B cell (primary cell): ENCODE results near the gene CEACAM3. TPM values are rescaled to one million over a fixed set of nuclear protein-coding genes. Genes with fewer than 3 reads are reported as not detected.

Experiments
- ATAC-seq: fragments of 200-7000 bp; cut with Tn5 transposase; one replicate; pipeline ENCODE4 v1.10.0; 2021; ENCODE audit warnings: low read depth, mild to moderate bottlenecking, moderate number of reproducible peaks, moderate library complexity
- CTCF ChIA-PET: fragments of 350-600 bp; sonication (Branson Sonifier 250); formaldehyde crosslinking; loops from one replicate; lab custom pipeline; 2021; ENCODE audit warnings: antibody characterized with exemption, inconsistent platforms; lab: Charles Lee
- POLR2A ChIA-PET: fragments of 350-600 bp; sonication (Branson Sonifier 250); formaldehyde crosslinking; loops from one replicate; lab custom pipeline; 2021; ENCODE audit warnings: antibody characterized with exemption; lab: Charles Lee
- DNase-seq: peaks from one replicate; pipeline ENCODE4 v3.0.0; 2013
- H2AFZ ChIP-seq: 2 replicates; pipeline ENCODE4 v1.6.1; 2012; ENCODE audit warnings: mild to moderate bottlenecking, low read depth, low read length; ENCODE audit not compliant: insufficient read depth, poor library complexity, severe bottlenecking
- H3K27ac ChIP-seq, 2 donors: 1 replicate in 1 of 2; 2 replicates in 1 of 2; pipeline ENCODE4 v1.5.1; 2012 to 2013; ENCODE audit warnings: low read length in 2 of 2, mild to moderate bottlenecking in 2 of 2, moderate library complexity in 1 of 2
- H3K27me3 ChIP-seq, 4 experiments: fragments of 200-600 bp in 1 of 4; sonication (generic) in 1 of 4; replicated peaks in 1 of 4; 1 replicate in 2 of 4; 2 replicates in 2 of 4; pipeline versions ENCODE4 v1.6.1 to v1.7.0; 2013 to 2016; ENCODE audit warnings: low read length in 3 of 4, mild to moderate bottlenecking in 2 of 4, mixed read lengths in 1 of 4, moderate library complexity in 1 of 4; ENCODE audit not compliant: insufficient read depth in 4 of 4, control insufficient read depth in 3 of 4; ENCODE audit errors: control extremely low read depth in 1 of 4
- H3K36me3 ChIP-seq, 2 experiments: replicated peaks in 1 of 2; 1 replicate in 1 of 2; 2 replicates in 1 of 2; pipeline versions ENCODE4 v1.6.1 to v1.7.1; 2013; ENCODE audit warnings: low read length in 1 of 2; ENCODE audit not compliant: insufficient read depth in 2 of 2, control insufficient read depth in 1 of 2; ENCODE audit errors: control extremely low read depth in 1 of 2, extremely low read depth in 1 of 2
- H3K4me1 ChIP-seq, 2 donors: fragments of 200-600 bp in 1 of 2; sonication (generic) in 1 of 2; 1 replicate in 1 of 2; 2 replicates in 1 of 2; pipeline versions ENCODE4 v1.5.1 to v1.6.1; 2013 to 2017; ENCODE audit warnings: low read length in 2 of 2; ENCODE audit not compliant: control insufficient read depth in 2 of 2, insufficient read depth in 2 of 2
- H3K4me2 ChIP-seq: replicated peaks from 2 replicates; pipeline ENCODE3; 2012; ENCODE audit warnings: mild to moderate bottlenecking, low read depth, low read length; ENCODE audit not compliant: poor library complexity, severe bottlenecking
- H3K4me3 ChIP-seq, 5 experiments: fragments of 200-600 bp in 1 of 5; sonication (generic) in 1 of 5; 1 replicate in 3 of 5; 2 replicates in 2 of 5; pipeline versions ENCODE4 v1.5.1 to v1.7.0; 2011 to 2016; ENCODE audit warnings: low read length in 4 of 5, mild to moderate bottlenecking in 4 of 5, low read depth in 2 of 5, control low read depth in 1 of 5, moderate library complexity in 1 of 5; ENCODE audit not compliant: insufficient read depth in 1 of 5; ENCODE audit errors: control extremely low read depth in 1 of 5, extremely low read depth in 1 of 5
- H3K79me2 ChIP-seq: fragments of 200-600 bp; sonication (generic); one replicate; pipeline ENCODE4 v1.6.0; 2016; ENCODE audit warnings: low read length; ENCODE audit not compliant: control insufficient read depth, insufficient read depth
- H3K9ac ChIP-seq: fragments of 200-600 bp; sonication (generic); 2 replicates; pipeline ENCODE4 v1.6.1; 2017; ENCODE audit warnings: mild to moderate bottlenecking, low read length, moderate library complexity
- H3K9me3 ChIP-seq, 3 donors: one replicate each; pipeline versions ENCODE4 v1.6.1 to v1.7.1; 2013; ENCODE audit warnings: low read length in 2 of 3; ENCODE audit not compliant: control insufficient read depth in 2 of 3, insufficient read depth in 1 of 3; ENCODE audit errors: control extremely low read depth in 1 of 3
- H4K20me1 ChIP-seq: 2 replicates; pipeline ENCODE4 v1.6.0; 2012; ENCODE audit warnings: mild to moderate bottlenecking, low read length; ENCODE audit not compliant: insufficient read depth, control insufficient read depth, poor library complexity, severe bottlenecking
- H3K27ac Mint-ChIP-seq: one replicate; pipeline ENCODE4 v1.8.0; 2021; ENCODE audit warnings: mixed read lengths
- H3K27me3 Mint-ChIP-seq: one replicate; pipeline ENCODE4 v1.8.0; 2021; ENCODE audit warnings: mixed read lengths
- H3K4me1 Mint-ChIP-seq: one replicate; pipeline ENCODE4 v1.8.0; 2021; ENCODE audit warnings: mixed read lengths
- H3K4me3 Mint-ChIP-seq: one replicate; pipeline ENCODE4 v1.8.0; 2021; ENCODE audit warnings: mixed read lengths
- H3K9me3 Mint-ChIP-seq: one replicate; pipeline ENCODE4 v1.8.0; 2022; ENCODE audit warnings: mixed read lengths; ENCODE audit not compliant: insufficient read depth
- CTCF ChIP-seq: fragments of 200-600 bp; IDR thresholded peaks from one replicate; pipeline ENCODE4 v1.8.0; 2022; ENCODE audit warnings: antibody characterized with exemption, mild to moderate bottlenecking
- EZH2 ChIP-seq: IDR thresholded peaks from 2 replicates; pipeline ENCODE4 v1.6.1; 2012; ENCODE audit warnings: borderline replicate concordance, low read depth, mild to moderate bottlenecking, moderate library complexity, low read length; ENCODE audit not compliant: insufficient read depth, poor library complexity, severe bottlenecking
- whole genome bisulfite sequencing: methylation state at CpG from one replicate; pipeline ENCODE4 v1.1.5; 2013; ENCODE audit warnings: missing lambda C conversion rate; ENCODE audit not compliant: insufficient coverage; 5-methylcytosine and 5-hydroxymethylcytosine counted together
- intact Hi-C: fragments of 100-400 bp; cut with micrococcal nuclease; formaldehyde crosslinking; loops from one replicate; pipeline ENCODE4 v1.10.0; 2022
- polyA plus RNA-seq: library from polyadenylated mRNA; depleted of rRNA; stranded (reverse); fragments of >200 nt; gene quantifications from 2 replicates; pipeline ENCODE4 v1.2.3, GENCODE V29; 2012
- total RNA-seq, 2 donors: library from RNA; stranded (reverse); fragments of 120-200 nt in 1 of 2; gene quantifications; 1 replicate in 1 of 2; 2 replicates in 1 of 2; pipeline versions ENCODE4 v1.2.3 to v1.2.4, GENCODE V29; 2013 to 2022

Gene CEACAM3
- total and polyA plus RNA-seq, 2 donors (not counting 1 experiment from before 2014, with no cell fraction given): not detected

DNA sequence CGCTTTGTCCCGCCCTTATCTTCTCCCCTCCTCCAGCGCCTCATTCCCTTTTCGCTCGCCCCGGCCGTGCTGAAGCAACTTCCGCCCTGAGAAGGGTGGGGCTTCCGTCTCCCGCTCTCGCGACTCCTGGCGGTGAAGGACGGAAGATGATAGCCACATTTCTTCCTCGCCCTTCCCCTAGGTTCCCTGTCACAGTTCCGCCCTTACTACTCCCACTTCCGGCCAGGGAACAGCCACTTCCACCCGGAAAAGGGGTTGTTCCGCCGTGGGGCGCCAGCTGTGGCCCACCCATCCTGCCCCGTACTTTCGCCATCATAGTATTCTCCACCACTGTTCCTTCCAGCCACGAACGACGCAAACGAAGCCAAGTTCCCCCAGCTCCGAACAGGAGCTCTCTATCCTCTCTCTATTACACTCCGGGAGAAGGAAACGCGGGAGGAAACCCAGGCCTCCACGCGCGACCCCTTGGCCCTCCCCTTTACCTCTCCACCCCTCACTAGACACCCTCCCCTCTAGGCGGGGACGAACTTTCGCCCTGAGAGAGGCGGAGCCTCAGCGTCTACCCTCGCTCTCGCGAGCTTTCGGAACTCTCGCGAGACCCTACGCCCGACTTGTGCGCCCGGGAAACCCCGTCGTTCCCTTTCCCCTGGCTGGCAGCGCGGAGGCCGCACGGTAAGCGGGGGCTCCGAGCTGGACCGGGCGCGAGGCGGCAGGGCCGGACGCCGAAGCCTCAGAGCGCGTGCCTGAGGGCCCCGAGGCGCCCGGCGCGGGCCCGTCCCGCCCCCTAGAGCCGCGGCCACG, 63.4 kb downstream of the CEACAM3 start, which contains the start of gene RPS19:
TSS of gene RPS19 (plus strand) at position 638 of the 801 bp plus-strand sequence. CDS start 520 bp downstream, outside the sequence.
- H3K4me3 ChIP-seq: peak within 1 kb of the TSS; percentile 75 to 96 (median 75)
- Mint-ChIP-seq H3K9me3 (no peaks in the 10 kb centered on the region), H3K4me1 (peaks cover 45% of the 10 kb centered on the region), H3K4me3 (peak within 1 kb of the TSS; percentile 92), H3K27me3 (no peaks in the 10 kb centered on the region), H3K27ac (peak within 1 kb of the TSS; percentile 97)
- peaks cover 48% of the 10 kb centered on the region for H3K79me2 ChIP-seq
- peaks cover 44% of the 10 kb centered on the region for H4K20me1 ChIP-seq
- peak within 1 kb of the TSS; percentile 81 for H2AFZ ChIP-seq
- H3K4me2 ChIP-seq: peak within 1 kb of the TSS; percentile 94
- under 1% methylated on average over 75 of the region's 76 CpGs for WGBS
- peaks cover 40 to 48% of the 10 kb centered on the region in 2 donors for H3K4me1 ChIP-seq
- H3K27ac ChIP-seq: peak within 1 kb of the TSS; percentile 92 to 94
- no peak for TF ChIP-seq EZH2
- TF ChIP-seq CTCF: peak; percentile 86
- ChIA-PET CTCF (interaction anchor here (0.5 to 5.9 kb wide), 25 partner anchors 9 to 590 kb away, joined by 3 to 83 read pairs (median 7); partner anchors contain the start of genes ARHGEF1, CD79A and RABAC1), POLR2A (interaction anchor here (0.6 to 2.8 kb wide), 16 partner anchors 10 to 1175 kb away, joined by 4 to 57 read pairs (median 12); partner anchors contain the start of genes ARHGEF1, CD79A, HNRNPUL1 and RABAC1)
- intact Hi-C loops: loop anchor here (1.0 kb wide), 8 partner anchors 11 to 465 kb away; partner anchors contain the start of genes MEGF8 and RABAC1
- H3K36me3 ChIP-seq: peaks cover 2 to 41% of the 10 kb centered on the region in 2 experiments
- no peaks in the 10 kb centered on the region for H3K27me3 ChIP-seq
- H3K9ac ChIP-seq: peak within 1 kb of the TSS; percentile 93
- DNase-seq: peak; percentile 99
- peak; percentile 84 for ATAC-seq
- H3K9me3 ChIP-seq: no peaks in the 10 kb centered on the region
